Lower leg skin (tissue), 3 donors: Measurements from ENCODE around the gene GSTM4.

Source experiments
- POLR2A ChIP-seq, 2 donors: fragments of 450-650 bp; IDR thresholded peaks; one replicate each; pipeline ENCODE4 v1.6.1; 2016 to 2017; ENCODE audit warnings: antibody characterized with exemption in 2 of 2, mild to moderate bottlenecking in 1 of 2, moderate library complexity in 1 of 2
- TF ChIP-seq, protein P1 (sequence below), 3 donors: fragments of 450-650 bp; IDR thresholded peaks; one replicate each; pipeline ENCODE4 v1.5.1; 2016; ENCODE audit warnings: antibody characterized with exemption in 3 of 3, mild to moderate bottlenecking in 3 of 3, moderate library complexity in 2 of 3

DNA sequence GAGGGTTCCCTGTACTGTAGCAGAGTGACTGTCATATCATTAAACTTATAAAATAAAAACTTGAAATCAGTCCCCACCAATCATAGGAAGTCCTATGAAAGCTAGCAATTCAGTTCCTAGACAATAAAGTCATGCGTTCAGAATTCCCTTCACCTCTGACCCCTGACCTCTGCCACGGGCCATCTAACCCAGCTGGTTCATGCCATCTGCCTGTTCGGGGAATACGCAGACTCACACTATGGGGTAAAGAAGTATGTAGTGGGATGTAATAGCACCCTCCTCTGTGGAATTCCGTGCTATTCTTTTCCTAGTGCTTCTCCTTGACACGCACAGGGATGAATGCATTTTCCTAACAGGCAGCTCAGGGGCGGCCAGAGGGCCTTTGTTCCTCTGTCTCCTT is 2.1 kb downstream of the GSTM4 start:
- TF ChIP-seq, protein P1, sequence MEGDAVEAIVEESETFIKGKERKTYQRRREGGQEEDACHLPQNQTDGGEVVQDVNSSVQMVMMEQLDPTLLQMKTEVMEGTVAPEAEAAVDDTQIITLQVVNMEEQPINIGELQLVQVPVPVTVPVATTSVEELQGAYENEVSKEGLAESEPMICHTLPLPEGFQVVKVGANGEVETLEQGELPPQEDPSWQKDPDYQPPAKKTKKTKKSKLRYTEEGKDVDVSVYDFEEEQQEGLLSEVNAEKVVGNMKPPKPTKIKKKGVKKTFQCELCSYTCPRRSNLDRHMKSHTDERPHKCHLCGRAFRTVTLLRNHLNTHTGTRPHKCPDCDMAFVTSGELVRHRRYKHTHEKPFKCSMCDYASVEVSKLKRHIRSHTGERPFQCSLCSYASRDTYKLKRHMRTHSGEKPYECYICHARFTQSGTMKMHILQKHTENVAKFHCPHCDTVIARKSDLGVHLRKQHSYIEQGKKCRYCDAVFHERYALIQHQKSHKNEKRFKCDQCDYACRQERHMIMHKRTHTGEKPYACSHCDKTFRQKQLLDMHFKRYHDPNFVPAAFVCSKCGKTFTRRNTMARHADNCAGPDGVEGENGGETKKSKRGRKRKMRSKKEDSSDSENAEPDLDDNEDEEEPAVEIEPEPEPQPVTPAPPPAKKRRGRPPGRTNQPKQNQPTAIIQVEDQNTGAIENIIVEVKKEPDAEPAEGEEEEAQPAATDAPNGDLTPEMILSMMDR (IDR thresholded peaks at IDR 0.05) = no peak
- TF ChIP-seq POLR2A (IDR thresholded peaks at IDR 0.05) = no peak
